NCI-H510A (cell line): Measurements from ENCODE around the gene UBE2N.
"Not testable (repeated sequence)": the region's sequence is repeated elsewhere in the genome, so short reads cannot be mapped to it uniquely, and the experiment has no call there.

Experiments used
- DNase-seq: peaks from one replicate; lab custom pipeline; 2025; lab: John Stamatoyannopoulos, UW

Gene UBE2N

GRCh38 chr12:93443576-93443975 is 1.8 kb upstream of the UBE2N start:
- DNase-seq = no peak

- no peak for DNase-seq
These were observed 929 bp upstream of the UBE2N start for GRCh38 chr12:93442411-93443340.

- DNase-seq = no peak
These were observed 598 bp downstream of the UBE2N start for GRCh38 chr12:93441081-93441616.

GRCh38 chr12:93440043-93440835 is 1.5 kb downstream of the UBE2N start:
- no peak for DNase-seq

GRCh38 chr12:93438266-93439050 is 3.3 kb downstream of the UBE2N start:
- DNase-seq = no peak

- no peak for DNase-seq
These were observed 7.4 kb downstream of the UBE2N start for GRCh38 chr12:93434256-93434865.

GRCh38 chr12:93432031-93432430 is 9.7 kb downstream of the UBE2N start:
- DNase-seq = not testable (repeated sequence)

GRCh38 chr12:93430280-93430679 is 11.5 kb downstream of the UBE2N start:
- no peak for DNase-seq

- DNase-seq = no peak
These were observed 11.9 kb downstream of the UBE2N start for GRCh38 chr12:93429852-93430251.

GRCh38 chr12:93429448-93429847 is 12.3 kb downstream of the UBE2N start:
- no peak for DNase-seq

- DNase-seq = no peak
These were observed 13.8 kb downstream of the UBE2N start for GRCh38 chr12:93427779-93428564.

GRCh38 chr12:93426412-93426805 is 15.3 kb downstream of the UBE2N start:
- no peak for DNase-seq

- DNase-seq = no peak
These were observed 15.9 kb downstream of the UBE2N start for GRCh38 chr12:93425736-93426411.

GRCh38 chr12:93422050-93422449 is 19.7 kb downstream of the UBE2N start:
- DNase-seq = no peak

- no peak for DNase-seq
These were observed 22.2 kb downstream of the UBE2N start for GRCh38 chr12:93419388-93420034.

GRCh38 chr12:93417967-93418480 is 23.7 kb downstream of the UBE2N start:
- DNase-seq = no peak

GRCh38 chr12:93415723-93416464 is 25.9 kb downstream of the UBE2N start:
- no peak for DNase-seq

GRCh38 chr12:93413064-93413463 is 28.7 kb downstream of the UBE2N start:
- no peak for DNase-seq

GRCh38 chr12:93412396-93412795 is 29.4 kb downstream of the UBE2N start:
- not testable (repeated sequence) for DNase-seq
